ENCODE results near the gene BRINP3. TPM values are rescaled to one million over a fixed set of nuclear protein-coding genes. Genes with fewer than 3 reads are reported as not detected.

The BRINP3 gene
- total RNA-seq, 1 donor from 2014 or later: not detected

GRCh38 chr1:190168116-190168892 lies 309.4 kb downstream of the BRINP3 start:
- intact Hi-C loops (cut with micrococcal nuclease): no loop called here
- Mint-ChIP-seq H3K36me3 (ENCODE audit: low read depth) (no peaks in the 10 kb centered on the region), H3K9me3 (no peaks in the 10 kb centered on the region), H3K27ac (no peak overlapping the region), H3K4me3 (no peak overlapping the region), H3K27me3 (no peaks in the 10 kb centered on the region), H3K4me1 (no peaks in the 10 kb centered on the region)
- DNase-seq (no peak), ATAC-seq (ENCODE audit: low read depth) (no peak)
- TF ChIP-seq CTCF (IDR thresholded peaks at IDR 0.05): no peak
- POLR2A ChIA-PET: no interaction called here
- CTCF ChIA-PET: no interaction called here

- no peak for TF ChIP-seq CTCF (IDR thresholded peaks at IDR 0.05)
- no peak overlapping the region for H3K4me3 Mint-ChIP-seq
- H3K4me1 Mint-ChIP-seq: no peaks in the 10 kb centered on the region
- H3K9me3 Mint-ChIP-seq: peaks cover 2% of the 10 kb centered on the region
- ATAC-seq (ENCODE audit: low read depth): no peak
- intact Hi-C loops (cut with micrococcal nuclease): no loop called here
- H3K27me3 Mint-ChIP-seq: no peaks in the 10 kb centered on the region
- CTCF ChIA-PET: no interaction called here
- H3K27ac Mint-ChIP-seq: no peak overlapping the region
- DNase-seq: no peak
- no peaks in the 10 kb centered on the region for H3K36me3 Mint-ChIP-seq (ENCODE audit: low read depth)
- POLR2A ChIA-PET: no interaction called here
These were observed 318.5 kb downstream of the BRINP3 start for GRCh38 chr1:190159146-190159545.

GRCh38 chr1:190154744-190155143 lies 322.9 kb downstream of the BRINP3 start:
- Mint-ChIP-seq H3K9me3 (peaks cover 2% of the 10 kb centered on the region), H3K4me1 (no peaks in the 10 kb centered on the region), H3K27me3 (no peaks in the 10 kb centered on the region), H3K36me3 (ENCODE audit: low read depth) (no peaks in the 10 kb centered on the region), H3K4me3 (no peak overlapping the region), H3K27ac (no peak overlapping the region)
- intact Hi-C loops (cut with micrococcal nuclease): no loop called here
- DNase-seq: no peak
- ChIA-PET CTCF (no interaction called here), POLR2A (no interaction called here)
- no peak for ATAC-seq (ENCODE audit: low read depth)
- no peak for TF ChIP-seq CTCF (IDR thresholded peaks at IDR 0.05)

GRCh38 chr1:190147616-190148015 lies 330.0 kb downstream of the BRINP3 start:
- Mint-ChIP-seq H3K27me3 (no peaks in the 10 kb centered on the region), H3K27ac (no peak overlapping the region), H3K9me3 (no peaks in the 10 kb centered on the region), H3K36me3 (ENCODE audit: low read depth) (no peaks in the 10 kb centered on the region), H3K4me3 (no peak overlapping the region), H3K4me1 (no peaks in the 10 kb centered on the region)
- DNase-seq (no peak), ATAC-seq (ENCODE audit: low read depth) (no peak)
- TF ChIP-seq CTCF (IDR thresholded peaks at IDR 0.05): no peak
- intact Hi-C loops (cut with micrococcal nuclease): no loop called here
- ChIA-PET CTCF (no interaction called here), POLR2A (no interaction called here)

DNA sequence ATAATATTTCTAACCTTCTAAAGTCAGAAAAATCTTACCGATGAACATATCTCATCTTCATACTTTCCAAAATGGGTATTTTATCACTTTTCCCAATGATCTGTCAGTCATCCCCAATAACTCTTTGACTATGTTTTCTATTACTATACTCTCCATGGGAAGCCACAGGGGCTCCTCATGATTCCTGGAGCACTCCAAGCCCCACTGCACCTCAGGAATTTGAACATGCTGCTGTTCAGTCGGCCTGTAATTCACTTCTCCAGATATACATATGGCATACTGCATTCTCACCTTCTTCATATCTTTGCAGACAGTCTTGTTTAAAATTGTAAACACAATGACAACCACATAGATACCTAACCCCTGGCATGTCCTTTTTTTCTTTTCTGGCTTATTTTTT lies 333.0 kb downstream of the BRINP3 start:
- H3K4me1 Mint-ChIP-seq: no peaks in the 10 kb centered on the region
- ChIA-PET CTCF (no interaction called here), POLR2A (no interaction called here)
- H3K27me3 Mint-ChIP-seq: no peaks in the 10 kb centered on the region
- H3K4me3 Mint-ChIP-seq: no peak overlapping the region
- H3K9me3 Mint-ChIP-seq: no peaks in the 10 kb centered on the region
- no peak overlapping the region for H3K27ac Mint-ChIP-seq
- no peak for TF ChIP-seq CTCF (IDR thresholded peaks at IDR 0.05)
- H3K36me3 Mint-ChIP-seq (ENCODE audit: low read depth): no peaks in the 10 kb centered on the region
- DNase-seq: no peak
- no peak for ATAC-seq (ENCODE audit: low read depth)
- intact Hi-C loops (cut with micrococcal nuclease): no loop called here
